HG03095 (cell line): ENCODE data around the gene ANKAR.
"Not testable (repeated sequence)": the region's sequence is repeated elsewhere in the genome, so short reads cannot be mapped to it uniquely, and the experiment has no call there.

Source experiments
- ATAC-seq: cut with Tn5 transposase; IDR thresholded peaks from one replicate; pipeline ENCODE4 v1.9.1; 2021; ENCODE audit warnings: moderate library complexity; ENCODE audit not compliant: unreplicated experiment

Gene ANKAR, protein sequence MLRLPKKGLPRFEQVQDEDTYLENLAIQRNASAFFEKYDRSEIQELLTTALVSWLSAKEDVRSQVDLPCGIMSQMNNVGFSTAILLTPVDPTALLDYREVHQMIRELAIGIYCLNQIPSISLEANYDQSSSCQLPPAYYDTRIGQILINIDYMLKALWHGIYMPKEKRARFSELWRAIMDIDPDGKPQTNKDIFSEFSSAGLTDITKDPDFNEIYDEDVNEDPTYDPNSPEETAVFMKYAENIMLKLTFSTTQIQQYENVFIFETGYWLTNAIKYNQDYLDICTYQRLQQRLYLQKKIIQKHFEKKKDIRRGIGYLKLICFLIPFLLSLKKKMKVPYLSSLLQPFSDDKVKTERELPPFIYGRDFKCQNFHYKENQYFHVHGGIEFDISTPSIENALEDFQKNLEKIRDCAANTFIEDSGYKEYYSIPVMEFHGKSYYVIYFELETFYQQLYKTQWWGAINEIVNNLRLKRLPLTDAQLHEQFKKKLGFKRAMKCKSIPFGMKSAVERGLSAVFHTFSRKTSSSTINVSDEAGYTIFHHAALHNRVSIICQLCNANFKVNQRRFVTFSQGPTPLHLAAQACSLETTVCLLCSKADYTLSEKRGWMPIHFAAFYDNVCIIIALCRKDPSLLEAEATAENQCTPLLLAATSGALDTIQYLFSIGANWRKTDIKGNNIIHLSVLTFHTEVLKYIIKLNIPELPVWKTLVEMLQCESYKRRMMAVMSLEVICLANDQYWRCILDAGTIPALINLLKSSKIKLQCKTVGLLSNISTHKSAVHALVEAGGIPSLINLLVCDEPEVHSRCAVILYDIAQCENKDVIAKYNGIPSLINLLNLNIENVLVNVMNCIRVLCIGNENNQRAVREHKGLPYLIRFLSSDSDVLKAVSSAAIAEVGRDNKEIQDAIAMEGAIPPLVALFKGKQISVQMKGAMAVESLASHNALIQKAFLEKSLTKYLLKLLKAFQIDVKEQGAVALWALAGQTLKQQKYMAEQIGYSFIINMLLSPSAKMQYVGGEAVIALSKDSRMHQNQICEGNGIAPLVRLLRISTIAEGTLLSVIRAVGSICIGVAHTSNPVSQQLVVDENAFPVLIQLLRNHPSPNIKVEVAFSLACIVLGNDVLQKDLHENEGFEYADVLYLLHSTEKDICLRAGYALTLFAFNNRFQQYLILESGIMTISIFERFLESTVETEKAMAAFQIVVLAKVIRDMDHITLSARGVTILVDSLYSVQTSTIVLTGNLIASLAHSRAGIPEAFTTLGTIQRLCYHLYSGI (N-terminal part only)

DNA sequence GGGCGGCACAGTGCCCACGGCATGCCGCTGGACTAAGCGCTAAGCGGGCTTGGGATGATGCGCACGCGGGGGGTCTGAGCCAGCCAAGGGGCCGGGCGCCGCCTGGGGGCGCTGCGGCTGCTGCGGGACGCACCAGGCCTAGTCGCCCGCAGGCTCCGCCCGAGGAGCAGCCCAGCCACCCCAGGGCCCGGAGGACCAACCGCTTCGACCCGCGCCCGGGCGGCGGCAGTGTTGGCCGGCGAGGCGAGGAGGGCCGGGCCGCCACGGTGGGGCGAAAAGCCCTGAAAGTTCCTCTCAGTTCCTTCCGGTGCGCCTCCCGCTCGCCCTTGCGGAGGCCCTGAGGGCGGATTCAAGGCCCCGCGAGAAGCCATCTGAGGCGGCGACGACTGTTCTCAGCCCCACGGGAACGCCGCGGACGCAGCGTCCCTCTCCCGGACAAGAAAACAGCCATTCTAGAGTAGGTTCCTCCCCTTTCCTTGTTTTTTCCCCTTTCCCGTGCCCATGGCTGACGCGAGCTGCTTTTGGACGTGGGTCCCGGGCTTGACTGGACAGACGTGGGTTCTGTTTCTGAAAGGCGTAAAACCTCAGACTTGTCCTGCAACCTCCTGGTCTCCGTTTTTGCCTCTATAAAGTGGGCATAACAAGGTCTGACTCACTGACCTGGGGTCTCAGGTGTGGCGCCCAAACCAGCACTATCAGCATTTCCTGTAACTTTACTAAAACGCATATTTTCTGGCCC, at the start of gene ANKAR:
ANKAR (plus strand) TSS at position 297 of the 739 bp plus-strand sequence. CDS start 1,821 bp downstream, outside the sequence.
- ATAC-seq: peak; percentile 98

DNA sequence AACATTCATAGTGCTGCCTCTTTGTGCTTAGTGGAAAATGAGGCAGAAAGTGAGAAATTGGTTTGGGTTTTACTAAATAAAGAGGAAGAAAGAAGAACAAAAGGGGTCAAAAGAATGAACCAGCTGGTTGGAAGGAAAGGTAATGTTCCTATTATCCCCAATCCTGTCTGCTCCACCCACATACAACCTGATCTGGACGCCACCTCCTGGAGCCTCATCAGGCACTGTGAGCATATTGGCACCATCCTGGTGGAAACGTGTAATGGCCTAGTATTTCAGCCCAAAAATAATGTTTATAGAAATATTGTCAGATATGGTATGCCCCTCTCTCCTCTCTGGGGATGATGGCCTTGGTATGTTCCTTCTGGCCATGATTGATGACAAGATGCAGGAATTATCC, 48.8 kb upstream of the ANKAR start:
- ATAC-seq: no peak

DNA sequence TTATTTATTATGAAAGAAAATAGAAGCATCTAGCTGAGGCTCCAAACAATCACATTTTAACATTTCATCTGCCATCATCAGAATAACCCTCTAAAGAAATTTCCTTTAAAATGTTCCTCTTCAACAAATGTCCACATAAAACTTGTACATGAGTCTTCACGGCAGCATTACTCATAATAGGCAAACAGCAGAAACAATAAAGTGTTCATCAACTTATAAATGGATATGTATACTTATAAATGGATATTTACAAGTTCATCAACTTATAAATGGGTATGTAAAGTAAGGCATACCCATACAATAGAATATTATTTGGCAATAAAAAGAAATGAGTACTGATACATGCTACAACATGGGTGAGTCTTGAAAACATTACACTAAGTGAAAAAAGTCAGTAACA, 46.7 kb upstream of the ANKAR start:
- ATAC-seq: no peak

DNA sequence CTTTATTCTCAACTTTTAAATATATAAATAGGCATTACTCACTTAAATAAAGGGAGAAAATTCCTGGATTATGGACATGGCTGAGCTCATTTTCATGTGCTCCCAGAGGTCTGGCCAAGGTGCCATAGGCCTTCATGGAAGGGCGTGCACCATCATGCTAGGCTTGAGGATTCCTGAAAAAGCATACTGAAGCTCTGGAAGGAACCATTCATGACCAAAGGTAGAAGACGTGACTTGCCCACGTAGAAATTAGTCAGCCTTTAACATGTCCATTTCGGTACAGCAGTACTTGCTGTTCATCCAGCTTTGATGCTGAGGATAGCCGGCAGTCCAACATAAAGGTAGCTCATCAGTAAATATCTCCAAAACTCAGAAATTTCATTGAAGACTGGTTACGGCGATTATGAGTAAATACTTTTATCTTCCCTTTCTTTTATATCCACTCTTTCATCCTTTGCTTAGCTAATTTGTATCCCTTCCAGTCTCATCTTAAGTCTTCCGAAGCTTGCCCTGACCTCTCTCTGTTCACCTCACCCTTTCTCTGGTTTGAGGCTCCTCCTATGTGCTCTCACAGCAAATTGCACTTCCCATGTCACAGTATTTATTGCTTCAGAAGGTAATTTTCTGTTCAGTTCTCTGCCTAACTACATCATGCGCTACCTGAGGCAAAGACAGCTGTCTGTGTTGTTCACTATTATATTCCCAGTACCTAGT, 45.5 kb upstream of the ANKAR start:
- no peak for ATAC-seq

DNA sequence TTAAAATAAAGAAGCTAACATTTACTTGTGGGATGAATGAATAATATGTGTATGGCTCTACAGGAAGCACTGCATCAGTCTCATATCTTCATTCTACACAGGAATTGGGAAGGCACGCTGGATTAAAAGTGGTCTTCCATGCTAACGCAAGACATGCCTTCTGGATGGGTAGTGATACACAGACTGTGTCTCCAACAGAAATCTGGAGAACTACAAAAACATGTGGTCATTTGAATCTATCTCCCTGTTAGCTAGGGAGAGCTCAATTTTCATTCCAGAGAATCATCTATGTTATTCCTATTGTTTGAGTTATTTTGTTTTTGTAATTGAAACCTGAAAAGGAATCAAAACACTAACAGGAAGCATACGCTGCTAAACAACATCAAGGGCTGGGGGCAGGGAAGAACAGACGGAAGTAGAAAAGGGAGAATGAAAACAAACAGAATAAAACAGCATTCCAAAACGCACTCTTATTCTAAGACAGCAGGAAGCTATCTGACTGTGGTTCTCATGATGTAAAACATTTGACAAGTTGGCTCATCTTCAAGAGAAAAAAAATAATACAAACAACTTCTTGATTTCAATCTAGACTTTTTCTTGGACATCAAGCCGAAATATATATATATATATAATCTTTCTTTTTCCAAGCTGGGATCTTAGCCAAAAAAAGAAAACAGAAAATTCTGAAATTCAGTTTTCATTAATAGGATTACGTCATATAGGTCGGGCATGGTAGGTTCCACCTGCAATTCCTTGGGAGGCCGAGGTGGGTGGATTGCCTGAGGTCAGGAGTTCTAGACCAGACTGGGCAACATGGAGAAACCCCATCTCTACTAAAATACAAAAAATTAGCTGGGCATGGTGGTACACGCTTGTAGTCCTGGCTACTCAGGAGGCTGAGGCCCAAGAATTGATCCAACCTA, 44.7 kb upstream of the ANKAR start:
- no peak for ATAC-seq

DNA sequence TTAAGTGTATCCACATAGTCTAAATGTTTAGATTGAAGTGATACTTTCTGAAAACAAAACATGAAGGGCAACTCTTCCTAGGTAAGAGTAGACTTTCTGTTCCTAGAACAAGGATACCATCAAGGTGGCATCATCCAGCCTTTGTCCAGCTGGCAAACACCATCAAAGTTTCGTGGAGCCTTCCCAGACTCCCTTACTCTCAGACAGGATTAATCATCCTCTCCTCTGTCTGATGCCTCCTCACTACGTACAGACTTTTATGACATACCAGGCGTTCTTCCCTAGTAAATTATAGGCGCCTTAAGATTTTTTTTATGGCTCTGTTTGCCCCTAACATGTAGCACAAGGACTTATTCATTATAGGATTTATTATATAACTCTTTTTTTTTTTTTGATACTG, 42.6 kb upstream of the ANKAR start:
- no peak for ATAC-seq

DNA sequence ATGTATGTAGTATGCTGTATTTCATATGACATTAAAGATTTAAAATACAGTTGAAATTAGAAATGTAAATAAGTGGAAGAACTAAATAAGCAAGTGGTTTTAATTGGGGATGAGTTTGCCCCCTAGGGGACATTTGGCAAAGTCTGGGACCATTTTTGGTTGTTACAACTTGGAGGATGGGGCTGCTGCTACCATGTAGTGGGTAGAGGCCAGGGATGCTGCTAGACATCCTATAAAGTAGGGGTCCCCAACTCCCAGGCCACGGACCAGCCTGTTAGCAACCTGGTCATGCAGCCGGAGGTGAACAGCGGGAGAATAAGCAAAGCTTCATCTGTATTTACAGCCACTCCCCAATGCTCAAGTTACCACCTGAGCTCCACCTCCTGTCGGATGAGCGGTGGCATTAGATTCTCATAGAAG, 41.1 kb upstream of the ANKAR start:
- no peak for ATAC-seq

DNA sequence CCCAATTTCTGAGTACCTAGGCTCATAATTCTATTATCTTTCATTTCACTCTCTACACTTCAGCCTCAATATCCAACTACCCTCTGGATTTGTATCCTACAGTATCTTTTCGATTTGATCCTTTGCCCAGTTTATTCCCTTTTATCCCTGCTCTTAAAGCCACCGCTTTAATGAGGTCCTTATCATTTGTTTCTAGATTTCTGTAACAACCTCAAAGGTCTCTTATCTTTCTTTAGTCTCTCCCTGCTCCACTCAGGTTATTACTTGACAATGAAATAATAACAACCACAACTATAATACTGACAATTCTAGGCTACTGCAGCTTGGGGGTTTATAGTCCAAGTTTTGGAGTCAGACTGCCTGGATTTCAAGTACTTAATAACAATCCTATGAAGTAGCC, 39.1 kb upstream of the ANKAR start:
- ATAC-seq: no peak

DNA sequence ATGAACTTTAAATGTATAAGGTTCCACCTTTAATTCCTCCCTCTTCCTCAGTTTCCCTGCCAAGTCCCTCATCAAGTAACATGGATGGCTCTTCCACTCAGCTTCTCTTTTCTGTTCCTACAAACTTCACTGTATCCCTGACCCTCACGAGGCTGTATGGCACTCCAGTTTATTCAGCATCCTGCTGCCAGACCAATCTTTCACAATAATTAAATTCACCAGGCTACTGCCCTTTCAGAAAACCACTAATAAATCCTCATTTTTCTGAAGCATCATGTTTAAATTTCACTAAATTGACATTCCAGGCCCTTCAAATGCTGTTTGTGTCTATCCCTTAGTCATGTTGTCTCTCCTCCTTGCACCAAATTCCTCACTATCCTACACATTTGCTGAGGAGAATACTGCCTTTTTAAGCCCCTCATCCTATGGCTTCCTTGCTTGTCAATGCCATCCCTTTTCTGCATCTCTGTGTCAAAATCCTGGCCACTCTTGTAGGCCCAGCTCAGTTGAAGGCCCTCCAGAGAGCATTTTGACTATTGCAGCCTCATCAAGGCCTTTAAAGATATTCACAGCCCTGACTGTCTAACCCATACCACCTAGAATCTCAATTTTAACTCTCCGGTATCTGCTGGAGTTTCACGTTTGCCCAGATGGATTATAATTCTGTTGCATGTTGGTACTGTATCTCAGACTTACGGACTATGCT, 36.0 kb upstream of the ANKAR start:
- no peak for ATAC-seq

DNA sequence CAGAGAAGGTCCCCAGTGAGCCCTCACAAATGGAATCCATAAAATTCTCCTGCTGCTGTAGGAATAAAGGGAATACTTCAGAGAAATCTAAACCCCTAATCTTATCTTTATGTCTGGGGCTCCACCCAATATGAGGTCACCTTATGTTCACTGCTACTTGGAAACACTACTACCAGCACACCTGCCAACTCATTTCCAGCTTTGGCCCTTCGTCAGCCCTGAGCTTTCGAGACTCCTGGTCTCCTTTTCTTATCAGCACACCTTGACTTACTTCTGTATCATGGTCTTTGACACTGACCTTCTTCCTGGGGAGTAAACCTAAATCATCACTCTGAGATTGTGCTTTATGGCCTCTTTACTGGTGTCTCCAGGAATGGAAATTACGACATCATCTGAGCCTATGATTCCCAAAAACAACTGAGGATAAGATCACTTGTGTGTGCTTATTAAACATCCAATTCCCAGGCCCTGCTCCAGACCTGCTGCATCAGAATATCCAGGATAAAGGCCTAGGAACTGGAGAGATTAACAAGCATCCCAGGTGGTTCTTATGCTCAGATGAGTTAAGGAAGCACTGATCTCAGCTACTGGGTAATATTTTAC, 35.4 kb upstream of the ANKAR start:
- no peak for ATAC-seq

DNA sequence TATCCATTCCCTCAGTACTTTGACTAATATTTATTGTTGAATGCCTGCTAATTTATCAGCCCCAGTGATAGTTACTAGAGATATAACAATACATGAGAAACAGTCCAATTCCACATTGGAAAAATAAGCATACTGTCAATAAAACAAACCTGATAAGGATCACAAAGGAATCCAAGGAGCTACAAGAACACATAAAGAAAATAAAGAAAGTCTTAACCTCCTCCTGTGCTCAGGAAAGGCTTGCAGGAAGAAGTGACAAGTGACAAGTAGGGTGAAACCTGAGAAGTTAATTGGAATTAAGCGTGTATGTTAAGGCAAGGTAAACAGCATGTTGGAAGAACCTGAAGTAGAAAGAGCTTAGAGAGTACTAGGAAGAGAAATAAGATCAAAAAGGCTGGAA, 33.5 kb upstream of the ANKAR start:
- ATAC-seq: no peak

DNA sequence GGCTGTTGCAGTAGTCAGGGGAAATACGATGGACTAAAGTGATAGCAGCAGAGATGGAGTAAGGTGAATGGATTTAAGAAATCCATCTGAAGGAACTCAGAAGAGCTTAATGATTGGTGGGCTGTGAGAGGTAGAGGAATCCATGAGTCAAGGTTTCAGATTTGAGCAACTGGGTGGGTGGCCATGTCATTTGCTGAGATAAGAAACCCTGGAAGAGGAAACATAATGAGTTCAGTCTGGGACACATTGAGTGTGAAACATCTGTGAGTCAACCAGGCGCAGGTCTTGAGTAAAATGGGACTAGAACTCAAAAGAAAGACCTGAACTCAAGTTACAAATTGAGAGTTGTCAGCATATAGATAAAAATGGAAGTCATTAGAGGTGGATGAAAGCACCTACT, 32.9 kb upstream of the ANKAR start:
- ATAC-seq: no peak

DNA sequence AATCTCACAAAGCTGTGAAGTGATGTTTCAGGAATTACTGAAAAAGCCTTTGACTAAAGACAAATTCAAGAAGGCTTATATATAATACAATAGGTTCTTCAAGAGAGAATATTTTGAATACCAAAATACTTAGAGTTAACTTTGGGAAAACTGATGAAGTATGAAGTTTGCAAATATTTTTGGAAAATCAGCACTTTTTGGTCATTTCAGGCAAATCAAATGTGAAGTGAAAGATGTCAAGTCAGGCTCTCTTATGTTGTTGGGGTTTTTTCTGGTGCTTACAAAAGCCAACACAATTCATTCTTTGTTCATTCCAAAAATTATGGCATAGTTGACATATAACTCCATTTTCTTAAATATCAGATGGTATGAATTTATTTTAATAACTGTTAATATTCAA, 27.9 kb upstream of the ANKAR start:
- ATAC-seq: no peak

DNA sequence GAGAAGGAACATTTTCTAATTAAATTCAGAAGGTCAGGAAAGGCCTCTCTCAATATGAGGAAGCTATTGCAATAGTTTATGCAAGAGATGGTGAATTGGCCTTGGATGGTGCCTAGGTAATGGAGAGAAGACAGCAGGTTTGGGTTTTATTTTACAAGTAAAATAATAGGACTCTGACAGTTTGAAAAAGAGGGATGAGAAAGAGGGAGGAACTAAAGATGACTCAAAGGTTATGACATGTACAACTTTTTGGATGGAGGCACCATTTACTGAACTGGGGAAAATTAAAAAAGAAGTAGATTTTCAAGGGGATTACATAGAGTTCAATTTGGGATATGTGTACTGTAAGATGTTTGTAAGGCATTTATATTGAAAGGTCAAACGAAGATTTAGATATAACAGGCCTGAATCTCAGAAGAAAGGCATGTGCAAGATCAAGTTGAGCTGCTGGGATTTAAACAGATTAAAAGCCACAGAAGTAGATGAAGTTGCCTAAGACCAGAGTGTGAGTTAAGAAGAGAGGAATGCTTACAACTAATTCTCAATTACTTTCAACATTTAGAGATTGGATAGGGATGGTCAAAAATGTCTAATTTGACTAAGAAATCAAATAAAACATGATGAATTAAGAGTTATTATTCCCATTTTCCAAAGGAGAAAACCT, 25.5 kb upstream of the ANKAR start:
- no peak for ATAC-seq

DNA sequence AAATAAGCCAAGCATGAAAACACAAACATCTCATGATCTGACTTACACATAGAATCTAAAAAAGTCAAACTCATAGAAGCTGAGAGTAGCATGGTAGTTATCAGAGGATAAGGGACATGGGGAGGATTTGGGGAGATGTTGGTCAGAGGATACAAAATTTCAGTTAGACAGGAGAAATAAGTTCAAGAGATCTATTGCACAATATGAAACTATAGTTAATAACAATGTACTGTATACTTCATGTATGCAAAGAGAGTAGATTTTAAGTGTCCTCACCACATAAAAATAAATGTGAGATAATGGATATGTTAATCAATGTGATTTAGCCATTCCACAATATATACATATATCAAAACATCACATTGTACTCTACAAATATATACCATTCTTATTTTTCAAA, 23.2 kb upstream of the ANKAR start:
- ATAC-seq: no peak

DNA sequence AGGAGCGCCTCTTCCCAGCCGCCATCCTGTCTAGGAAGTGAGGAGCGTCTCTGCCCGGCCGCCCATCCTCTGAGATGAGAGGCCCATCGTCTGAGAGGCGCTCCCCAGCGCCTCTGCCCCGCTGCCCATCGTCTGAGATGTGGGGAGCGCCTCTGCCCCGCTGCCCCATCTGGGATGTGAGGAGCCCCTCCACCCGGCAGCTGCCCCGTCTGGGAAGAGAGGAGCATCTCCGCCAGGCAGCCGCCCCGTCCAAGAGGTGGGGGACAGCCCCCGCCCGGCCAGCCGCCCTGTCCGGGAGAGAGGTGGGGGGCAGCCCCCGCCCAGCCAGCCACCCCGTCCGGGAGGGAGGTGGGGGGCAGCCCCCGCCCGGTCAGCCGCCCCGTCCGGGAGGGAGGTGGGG, 21.0 kb upstream of the ANKAR start:
- ATAC-seq: not testable (repeated sequence)

DNA sequence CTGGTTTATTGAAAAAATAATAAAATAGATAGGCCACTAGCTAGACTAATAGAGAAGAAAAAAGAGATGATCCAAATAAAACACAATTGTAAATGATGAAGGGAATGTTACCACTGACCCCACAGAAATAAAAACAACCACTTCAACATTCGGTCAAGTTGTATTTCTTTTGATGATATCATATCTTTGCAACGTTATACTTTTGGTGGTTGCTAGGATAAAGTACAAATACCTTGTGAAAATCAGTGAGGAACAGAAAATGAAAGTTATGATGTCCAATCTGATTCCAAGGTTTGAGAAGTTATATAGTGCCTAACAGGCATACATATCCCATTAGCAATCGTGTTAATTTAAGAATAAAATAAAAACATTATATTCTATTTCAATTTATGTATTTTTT, 19.8 kb upstream of the ANKAR start:
- ATAC-seq: no peak
